LNCaP clone FGC (cell line): Measurements from ENCODE around the gene INPP5A.
"Not testable (repeated sequence)": the region's sequence is repeated elsewhere in the genome, so short reads cannot be mapped to it uniquely, and the experiment has no call there.

ENCODE experiments used
- DNase-seq: peaks from one replicate; pipeline ENCODE4 v3.0.0-alpha.2; 2011; ENCODE audit warnings: low read depth
- H3K4me3 ChIP-seq: 2 replicates; pipeline ENCODE4 v1.5.1; 2011; ENCODE audit warnings: mild to moderate bottlenecking, low read depth, low read length, control low read depth
- TF ChIP-seq, protein P1 (sequence below): IDR thresholded peaks from 2 replicates; pipeline ENCODE4 v1.5.1; 2012; ENCODE audit warnings: mild to moderate bottlenecking; ENCODE audit not compliant: control insufficient read depth, insufficient read depth; ENCODE audit errors: extremely low read depth

INPP5A gene

DNA sequence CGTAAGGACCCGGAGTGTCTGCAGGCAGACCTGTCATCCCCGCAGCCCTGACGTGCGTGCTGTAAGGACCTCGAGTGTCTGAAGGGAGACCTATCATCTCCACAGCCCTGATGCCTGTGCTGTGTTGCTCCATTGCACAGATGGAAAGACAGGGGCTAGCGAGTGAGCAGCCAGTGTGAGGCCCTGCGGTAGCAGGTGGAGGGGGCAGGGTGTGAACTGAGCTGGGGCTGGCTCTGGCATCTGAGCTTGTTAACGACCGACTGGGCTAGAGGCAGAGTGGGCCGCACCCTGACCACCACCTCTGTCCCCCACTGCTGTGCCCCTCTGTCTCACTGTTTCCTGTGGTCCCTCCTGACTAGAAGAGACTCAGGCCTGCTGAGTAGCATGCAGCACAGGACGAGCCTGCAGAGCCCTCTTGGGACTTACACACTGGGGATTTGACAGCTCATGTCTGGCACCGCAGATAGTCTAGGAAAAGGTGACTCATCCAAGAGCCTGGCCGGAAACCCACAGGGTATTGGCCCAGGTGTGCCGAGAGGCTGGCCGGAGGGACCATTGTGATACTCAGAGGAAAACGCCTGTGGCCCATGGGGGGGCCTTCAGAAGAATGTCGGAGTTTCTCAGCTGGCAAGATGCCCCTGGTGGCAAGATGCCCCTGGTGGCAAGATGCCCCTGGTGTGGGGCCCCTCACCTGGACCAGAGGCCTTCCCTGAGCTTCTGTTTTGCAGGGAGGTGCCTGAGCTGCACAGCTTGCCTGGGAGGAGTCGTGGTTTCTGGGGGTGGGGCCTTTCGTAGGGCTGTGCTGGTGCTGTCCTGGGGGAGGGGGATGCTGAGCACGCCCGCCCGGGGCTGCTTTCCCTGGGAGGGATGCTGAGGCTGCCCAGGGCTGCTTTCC lies 34.3 kb downstream of the INPP5A start:
- TF ChIP-seq, protein P1, sequence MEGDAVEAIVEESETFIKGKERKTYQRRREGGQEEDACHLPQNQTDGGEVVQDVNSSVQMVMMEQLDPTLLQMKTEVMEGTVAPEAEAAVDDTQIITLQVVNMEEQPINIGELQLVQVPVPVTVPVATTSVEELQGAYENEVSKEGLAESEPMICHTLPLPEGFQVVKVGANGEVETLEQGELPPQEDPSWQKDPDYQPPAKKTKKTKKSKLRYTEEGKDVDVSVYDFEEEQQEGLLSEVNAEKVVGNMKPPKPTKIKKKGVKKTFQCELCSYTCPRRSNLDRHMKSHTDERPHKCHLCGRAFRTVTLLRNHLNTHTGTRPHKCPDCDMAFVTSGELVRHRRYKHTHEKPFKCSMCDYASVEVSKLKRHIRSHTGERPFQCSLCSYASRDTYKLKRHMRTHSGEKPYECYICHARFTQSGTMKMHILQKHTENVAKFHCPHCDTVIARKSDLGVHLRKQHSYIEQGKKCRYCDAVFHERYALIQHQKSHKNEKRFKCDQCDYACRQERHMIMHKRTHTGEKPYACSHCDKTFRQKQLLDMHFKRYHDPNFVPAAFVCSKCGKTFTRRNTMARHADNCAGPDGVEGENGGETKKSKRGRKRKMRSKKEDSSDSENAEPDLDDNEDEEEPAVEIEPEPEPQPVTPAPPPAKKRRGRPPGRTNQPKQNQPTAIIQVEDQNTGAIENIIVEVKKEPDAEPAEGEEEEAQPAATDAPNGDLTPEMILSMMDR = no peak
- peak; percentile 76 for DNase-seq
- peak overlapping the region; percentile 36 for H3K4me3 ChIP-seq

DNA sequence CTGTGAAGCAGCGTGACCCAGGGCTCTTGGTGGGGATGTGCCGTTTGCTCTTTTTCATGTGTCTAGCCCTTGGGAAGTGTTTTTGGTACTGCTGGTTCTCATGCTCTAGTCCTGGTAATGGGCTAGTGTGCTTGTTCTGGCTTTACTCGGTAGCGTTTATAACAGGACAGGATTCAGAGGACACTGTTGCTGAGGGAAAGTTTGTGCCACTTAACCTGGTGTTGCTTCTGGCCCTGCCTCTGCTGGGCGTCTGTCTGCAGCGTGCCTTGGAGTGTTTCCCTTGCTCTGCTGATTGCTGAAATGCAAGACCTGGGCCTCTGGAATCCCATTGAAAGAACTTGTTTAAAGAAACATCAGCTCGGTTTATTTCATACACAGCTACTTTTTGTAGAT lies 35.0 kb downstream of the INPP5A start:
- DNase-seq = no peak
- TF ChIP-seq, protein P1 = no peak
- H3K4me3 ChIP-seq = peak overlapping the region; percentile 36

DNA sequence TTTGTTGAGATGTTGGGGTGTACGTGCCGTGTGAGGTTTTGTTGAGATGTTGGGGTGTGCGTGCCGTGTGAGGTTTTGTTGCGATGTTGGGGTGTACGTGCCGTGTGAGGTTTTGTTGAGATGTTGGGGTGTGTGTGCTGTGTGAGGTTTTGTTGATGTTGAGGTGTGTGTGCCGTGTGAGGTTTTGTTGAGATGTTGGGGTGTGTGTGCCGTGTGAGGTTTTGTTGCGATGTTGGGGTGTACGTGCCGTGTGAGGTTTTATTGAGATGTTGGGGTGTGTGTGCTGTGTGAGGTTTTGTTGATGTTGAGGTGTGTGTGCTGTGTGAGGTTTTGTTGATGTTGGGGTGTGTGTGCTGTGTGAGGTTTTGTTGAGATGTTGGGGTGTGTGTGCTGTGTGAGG lies 35.4 kb downstream of the INPP5A start:
- DNase-seq = not testable (repeated sequence)
- peak overlapping the region; percentile 36 for H3K4me3 ChIP-seq

DNA sequence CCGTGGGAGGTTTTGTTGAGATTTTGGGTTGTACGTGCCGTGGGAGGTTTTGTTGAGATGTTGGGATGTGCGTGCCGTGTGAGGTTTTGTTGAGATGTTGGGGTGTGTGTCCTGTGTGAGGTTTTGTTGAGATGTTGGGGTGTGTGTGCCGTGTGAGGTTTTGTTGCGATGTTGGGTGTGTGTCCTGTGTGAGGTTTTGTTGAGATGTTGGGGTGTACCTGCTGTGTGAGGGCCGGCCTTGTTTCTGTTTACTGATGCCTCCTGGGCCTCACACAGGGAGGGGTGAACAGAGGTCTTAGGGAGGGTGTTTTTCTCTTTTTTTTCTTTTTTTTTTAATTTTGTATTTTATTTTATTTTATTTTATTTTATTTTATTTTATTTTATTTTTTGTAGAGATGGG lies 36.7 kb downstream of the INPP5A start:
- TF ChIP-seq, protein P1 = no peak
- DNase-seq = no peak
- H3K4me3 ChIP-seq = peak overlapping the region; percentile 48; the same call in 1 of the 2 replicates

DNA sequence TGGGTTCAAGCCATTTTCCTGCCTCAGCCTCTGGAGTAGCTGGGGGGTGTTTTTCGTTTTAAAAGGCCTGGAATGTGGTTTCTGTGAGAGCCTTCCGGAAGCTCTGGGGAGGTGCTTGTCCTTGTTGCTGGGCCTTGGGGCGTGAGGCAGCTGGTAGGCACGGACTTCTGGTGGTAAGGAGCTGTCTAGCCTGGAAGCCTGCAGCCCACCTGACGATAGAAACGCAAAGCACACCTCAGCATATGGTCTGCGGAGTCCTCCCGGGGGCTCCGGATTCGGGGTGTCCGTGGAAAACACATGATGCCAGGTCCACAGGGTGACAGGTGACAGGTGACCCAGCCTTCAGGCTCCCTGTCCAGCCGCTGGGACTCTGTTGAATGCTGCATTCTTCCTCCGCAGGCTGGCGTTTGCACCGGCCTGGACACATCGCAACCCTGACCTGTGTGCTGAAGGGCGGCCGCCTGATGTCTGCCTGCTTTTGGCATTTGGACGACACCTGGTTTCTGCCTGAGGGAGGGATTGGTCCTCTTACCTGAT lies 37.3 kb downstream of the INPP5A start:
- DNase-seq = no peak
- peak overlapping the region; percentile 48 for H3K4me3 ChIP-seq
- TF ChIP-seq, protein P1 = no peak

DNA sequence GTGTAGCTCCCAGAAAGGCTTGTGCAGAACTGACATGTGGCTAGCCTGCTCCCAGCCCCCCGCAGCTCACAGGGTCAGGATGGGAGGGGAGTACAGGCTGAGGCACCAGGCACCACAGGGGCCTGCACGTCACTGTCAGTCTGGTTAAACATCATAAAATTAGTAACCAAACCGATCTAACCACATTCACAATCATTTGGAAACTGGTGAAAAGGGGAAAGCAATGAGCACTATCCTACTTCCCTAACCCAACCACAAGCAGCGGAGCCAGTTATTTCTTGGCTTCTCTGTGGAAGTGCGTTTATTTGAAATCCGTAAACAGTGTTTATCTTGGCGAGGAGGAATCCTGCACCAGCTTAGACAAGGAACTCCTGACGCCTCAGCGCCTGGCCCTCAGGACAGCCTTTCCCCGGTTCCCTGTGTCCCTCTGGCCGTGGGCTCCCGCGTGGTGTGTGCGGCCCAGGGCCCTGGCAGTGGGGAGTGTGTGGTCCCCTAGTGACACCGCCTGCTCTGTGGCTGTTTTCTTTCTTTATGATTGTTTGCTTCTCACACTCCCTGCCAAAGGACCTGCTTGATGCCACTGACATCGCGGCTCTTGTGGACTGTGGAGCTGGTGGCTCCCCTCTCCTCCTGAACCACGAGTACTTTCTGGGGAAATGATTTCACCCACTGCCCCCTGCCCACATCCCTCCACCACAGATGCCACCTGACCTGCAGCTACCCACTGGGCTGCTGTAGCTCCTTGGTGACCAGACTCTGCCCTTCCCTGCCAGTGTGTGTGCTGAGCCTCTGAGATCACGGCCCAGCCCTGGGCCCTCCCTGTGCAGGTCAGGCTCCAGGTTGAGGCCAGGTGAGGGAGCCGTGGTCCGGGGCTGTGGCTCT lies 38.0 kb downstream of the INPP5A start:
- TF ChIP-seq, protein P1 = no peak
- peak; percentile 99 for DNase-seq
- peak overlapping the region; percentile 48 for H3K4me3 ChIP-seq
